Stimulated activated naive CD4-positive, alpha-beta T cell treated with Interleukin-2 at 50 U/mL for 16 hours (primary cell): ENCODE results near the gene LYZL2.
"Not testable (repeated sequence)": the region's sequence is repeated elsewhere in the genome, so short reads cannot be mapped to it uniquely, and the experiment has no call there.

ENCODE experiments used
- DNase-seq: peaks from one replicate; lab custom pipeline; 2025; lab: John Stamatoyannopoulos, UW

LYZL2 gene

DNA sequence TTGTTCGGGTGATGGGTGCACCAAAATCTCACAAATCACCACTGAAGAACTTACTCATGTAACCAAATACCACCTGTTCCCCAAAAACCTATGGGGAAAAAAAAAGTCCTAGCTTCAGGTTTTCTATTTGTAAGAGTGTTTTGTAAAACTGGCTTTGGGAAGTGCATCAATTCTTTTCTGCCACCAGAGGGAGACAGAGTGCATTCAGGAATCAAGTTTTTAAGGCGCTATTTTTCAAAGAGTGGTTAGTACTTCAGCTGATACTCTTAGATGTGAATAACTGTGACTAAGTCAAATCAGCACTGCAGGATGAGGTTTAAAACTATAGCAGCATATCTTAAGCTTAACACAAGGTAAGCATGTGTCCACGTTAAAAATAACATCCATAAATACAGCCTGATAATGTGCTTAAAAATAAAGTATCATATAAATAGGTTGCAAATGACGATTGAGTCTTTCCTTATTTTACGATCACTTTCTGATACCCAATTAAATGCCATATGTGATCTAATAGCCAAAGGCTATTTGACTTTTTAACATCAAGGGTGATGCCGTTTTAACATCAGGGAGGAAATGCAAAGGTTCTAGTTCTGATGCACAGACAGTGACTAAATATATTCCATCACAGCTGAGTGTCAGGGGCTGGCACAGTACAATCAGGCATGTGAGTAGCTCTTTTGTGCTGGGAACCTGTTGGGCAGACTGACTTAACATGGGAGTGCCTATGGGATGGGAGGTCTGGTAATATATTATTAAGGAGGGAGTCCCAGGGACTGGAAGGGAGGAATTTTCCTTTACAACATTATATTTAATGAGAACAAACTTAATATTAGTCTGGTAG, 10.6 kb upstream of the LYZL2 start:
- no peak for DNase-seq

DNA sequence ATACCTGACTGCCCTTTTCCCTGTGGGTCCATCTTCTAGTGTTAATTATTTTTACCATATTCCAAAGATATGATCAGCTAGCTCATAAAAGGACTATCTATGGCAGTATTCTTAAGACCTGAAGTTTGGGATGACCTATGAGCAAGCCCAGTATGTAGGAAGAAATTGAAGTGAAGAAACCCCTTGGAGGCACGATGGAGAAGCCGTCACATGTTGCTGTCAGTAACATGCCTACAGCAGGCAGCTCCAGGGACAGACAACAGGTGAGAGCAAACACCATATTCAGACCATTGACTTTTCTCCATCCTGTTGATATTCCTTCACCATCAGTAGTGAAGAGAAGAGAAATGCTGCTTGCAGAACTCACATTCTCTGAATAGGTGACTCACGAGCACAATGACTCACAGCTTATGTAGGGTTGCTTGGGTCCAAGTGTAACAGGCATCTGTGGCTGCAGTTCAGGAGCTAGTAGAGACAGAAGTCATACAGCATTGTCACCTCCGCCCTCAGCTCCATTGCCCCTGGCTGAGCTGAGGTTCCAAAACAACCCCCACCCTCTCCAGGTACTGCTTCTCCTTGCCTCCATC, 8.4 kb upstream of the LYZL2 start:
- DNase-seq = no peak

DNA sequence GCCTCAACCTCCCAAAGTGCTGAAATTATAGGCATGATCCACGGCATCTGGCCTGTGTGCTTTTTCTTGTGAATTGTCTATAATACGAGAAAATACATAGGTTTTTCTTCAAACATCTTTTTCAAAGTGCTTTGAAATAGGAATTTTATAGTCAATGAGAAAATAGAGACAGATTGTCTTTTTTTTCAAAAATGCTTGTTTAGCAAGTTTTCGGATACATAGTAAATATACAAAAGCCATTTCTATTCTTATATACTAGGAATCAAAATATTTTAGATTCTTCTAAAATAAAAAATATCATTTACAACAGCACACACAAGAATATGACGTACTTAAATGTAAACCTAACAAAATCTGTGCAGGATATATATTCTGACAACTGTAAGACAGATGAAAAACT, 1.6 kb upstream of the LYZL2 start:
- DNase-seq = no peak

DNA sequence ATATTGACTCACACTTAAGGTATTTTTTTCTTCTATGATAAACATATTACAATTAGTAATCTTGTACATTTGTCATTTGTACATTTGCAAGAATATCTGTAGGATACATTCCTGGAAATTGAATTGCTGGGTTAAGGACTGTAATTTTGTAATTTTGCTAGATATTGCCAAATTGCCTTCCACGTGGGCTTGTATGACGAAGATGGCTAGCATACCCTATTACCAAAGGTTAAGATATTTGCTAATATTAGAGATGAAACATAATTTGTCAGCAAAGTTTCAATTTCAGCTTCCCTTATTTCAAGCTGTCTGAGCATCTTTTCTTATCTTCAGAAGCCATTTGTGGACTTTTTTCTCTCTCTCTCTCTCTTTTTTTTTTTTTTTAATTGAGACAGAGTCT, 1.0 kb upstream of the LYZL2 start:
- no peak for DNase-seq

DNA sequence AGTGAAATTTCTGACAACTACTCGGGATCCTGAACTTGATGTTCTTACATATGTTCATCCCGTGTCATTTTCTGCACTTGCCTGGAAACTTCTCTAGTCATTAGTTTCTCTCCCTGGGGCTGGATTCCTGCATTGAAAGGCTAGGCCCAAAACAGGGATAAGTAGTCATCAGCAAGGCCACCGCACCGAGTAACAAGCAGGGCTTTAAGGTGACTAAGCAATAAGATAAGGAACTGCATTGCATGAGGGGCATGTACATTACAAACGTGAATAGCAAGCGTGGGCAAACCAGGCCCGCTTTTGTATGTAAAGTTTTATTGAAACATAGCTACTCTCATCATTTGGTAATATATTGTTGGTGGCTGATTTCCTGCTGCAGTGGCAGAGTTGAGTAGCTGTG, 977 bp downstream of the LYZL2 start:
- not testable (repeated sequence) for DNase-seq

DNA sequence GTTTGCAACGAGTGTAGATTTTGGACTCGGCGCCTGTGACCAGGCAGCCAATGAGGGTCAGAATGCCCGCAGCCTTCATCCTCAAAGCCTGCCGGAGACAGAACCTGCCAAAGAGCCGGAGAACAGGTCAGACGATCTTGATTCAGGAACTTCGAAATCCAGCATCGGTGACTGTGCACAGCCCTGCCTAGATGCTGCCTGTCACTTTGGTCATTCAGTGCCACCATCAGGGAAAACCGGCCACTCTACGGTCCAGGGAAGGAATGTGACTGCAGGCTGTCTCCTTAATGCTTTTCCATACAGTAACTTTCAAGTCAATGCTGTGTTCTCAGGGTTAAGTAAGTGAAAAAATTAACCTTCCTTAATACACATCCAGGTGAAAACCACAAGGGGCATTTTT, 2.7 kb downstream of the LYZL2 start:
- not testable (repeated sequence) for DNase-seq

DNA sequence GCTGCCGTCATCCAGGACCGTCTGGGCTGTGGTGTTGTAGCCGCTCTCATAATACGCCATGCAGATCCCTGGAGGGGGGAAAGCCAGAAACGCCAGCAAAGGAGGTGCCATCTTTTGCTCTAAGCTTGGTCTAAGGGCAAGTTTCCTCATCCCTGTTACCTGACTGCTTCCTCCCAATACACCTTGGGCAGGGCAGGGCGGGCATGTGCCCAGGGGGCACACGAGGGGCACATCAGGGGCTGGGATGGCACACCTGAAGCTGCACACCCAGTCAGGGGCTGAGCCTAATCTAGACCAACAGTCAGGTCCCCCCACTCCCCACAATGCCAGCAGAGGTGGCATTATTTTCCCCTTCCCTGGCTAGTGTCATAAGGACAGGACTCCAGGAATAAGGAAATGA, 3.4 kb downstream of the LYZL2 start:
- DNase-seq = not testable (repeated sequence)

DNA sequence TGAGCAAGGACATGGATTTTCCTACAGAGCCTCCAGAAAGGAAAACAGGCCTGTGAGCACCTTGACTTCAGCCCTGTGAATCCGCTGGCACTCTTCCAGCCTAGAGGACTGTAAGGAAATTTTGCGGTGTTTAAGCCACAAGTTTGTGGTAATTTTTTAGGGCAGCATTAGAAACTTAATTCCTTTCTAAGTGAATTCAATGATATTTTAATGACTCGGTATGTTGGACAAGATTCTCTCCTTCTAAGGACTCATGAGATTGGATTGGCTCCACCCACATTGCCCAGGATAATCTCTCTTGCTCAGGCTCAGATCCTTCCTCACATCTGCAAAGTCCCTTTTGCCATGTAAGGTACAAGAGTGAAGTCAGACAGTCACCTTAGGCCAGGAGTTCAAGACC, 4.5 kb downstream of the LYZL2 start:
- DNase-seq = no peak

DNA sequence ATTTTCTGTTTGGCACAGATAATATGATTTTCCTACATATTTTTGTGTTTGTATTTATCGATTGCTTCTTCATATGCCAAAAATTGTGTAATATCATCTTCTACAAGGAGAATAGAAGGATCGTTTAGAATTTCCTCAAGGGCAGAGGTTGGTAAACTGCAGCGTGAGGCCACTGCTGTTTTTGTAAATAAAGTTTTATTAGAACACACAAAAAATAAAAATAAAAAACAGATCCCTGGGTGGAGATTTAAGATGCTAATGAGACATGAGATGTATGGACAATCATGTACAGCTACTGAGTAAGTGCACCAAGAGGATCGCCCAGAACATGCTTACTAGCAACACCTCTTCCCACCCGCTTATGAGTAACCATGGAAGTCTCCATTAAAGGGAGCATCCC, 9.6 kb downstream of the LYZL2 start:
- DNase-seq = no peak

DNA sequence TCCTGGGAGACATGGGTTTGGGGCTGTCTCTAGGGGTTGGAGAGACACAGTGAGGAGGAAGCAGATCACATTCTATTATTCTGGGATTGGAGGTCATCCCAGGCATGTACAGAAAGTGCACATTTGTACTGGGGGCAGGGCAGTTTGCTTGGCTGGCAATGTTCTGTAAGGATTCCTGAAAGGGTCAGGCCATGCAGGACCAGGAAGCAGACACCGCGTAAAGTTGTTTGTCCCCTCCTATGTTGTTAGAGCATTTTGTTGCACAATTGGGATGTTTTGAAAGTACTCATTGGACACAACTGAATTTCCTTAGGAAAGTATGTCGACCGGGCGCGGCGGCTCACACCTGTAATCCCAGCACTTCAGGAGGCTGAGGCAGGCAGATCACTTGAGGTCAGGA, 12.5 kb downstream of the LYZL2 start:
- no peak for DNase-seq

DNA sequence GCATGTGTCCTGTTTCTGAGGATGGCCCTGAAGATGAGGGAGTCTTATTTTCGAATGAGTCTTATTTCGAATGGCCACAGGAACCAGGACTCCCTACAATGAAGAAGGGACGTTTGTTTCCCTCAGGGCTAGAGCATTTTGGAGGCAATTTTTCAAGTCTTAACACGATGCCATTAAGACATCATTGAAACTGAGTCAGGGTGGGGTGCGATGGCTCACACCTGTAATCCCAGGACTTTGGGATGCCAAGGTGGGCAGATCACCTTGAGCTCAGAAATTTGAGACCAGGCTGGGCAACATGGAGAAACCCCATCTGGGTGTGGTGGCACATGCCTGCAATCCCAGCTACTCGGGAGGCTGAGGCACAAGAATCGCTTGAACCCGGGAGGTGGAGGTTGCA, 18.5 kb downstream of the LYZL2 start:
- not testable (repeated sequence) for DNase-seq

DNA sequence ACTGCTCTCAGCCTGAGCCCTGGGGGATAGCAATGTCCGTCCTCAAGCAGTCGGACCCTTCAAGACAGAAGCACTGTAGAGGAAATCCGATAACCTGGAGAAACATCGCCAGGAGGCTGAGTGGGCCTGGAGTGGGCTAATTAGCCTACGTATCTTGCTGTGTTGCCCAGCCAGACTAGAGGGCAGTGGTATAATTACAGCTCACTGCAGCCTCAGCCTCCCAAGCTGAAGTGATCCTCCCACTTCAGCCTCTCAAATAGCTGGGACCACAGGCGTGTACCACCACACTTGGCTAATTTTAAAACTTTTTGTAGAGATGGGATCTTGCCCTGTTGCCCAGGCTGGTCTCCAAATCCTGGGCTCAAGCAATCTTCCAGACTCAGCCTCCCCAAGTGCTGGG, 21.7 kb downstream of the LYZL2 start:
- DNase-seq = no peak

DNA sequence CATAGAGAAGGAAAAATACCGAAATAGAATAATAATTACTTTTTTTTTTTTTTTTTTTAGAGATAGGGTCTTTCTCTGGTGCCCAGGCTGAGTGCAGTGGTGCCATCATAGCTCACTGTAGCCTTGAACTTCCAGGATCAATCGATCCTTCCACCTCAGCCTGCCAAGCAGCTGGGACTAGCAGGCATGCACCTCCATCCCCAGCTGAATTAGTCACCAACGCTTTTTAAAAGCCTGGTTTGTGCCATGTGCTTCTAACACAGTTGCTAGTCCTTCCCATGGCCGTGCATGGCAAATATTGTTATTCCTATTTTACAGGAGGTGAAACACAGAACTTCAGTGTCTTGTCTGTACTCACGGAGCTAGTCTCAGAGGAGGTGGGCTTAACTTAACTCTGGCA, 23.2 kb downstream of the LYZL2 start:
- no peak for DNase-seq

DNA sequence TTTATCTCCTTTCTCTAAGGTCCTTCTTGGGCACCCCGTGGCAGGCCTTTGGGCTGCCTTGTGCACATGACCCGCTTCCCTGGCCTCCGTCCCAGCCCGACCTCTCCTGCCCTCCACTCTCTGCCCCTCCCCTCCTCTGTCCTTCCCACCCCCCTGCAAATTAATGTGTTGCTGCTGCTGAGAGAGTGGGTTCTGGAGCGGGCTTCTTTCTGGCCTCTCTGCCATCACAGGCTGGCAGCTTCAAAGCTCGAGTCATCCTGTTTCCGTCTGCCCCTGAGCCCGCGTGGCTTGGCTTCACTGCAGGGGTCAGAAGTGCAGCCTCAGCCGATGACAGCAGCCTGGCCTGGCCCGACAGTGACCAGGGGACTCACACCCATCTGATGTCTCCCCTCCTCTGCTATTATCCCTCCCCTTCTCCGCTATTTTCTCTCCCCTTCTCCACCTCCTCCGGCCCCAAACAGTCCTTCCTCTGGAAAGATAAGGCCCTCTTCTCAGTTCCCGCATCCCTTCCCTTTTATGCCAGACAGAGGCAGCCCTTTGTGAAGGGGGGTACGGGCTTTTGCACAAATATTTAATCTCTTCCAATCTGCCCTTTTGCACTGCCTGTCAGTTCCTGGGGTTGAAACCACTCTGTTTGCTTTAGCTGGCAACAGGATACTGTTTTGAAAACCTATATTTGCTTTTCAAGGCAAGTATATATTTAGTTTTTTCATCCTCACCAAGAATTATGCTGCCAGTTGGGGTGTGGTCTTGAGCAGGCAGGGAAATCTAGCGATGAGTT, 24.0 kb downstream of the LYZL2 start:
- not testable (repeated sequence) for DNase-seq

DNA sequence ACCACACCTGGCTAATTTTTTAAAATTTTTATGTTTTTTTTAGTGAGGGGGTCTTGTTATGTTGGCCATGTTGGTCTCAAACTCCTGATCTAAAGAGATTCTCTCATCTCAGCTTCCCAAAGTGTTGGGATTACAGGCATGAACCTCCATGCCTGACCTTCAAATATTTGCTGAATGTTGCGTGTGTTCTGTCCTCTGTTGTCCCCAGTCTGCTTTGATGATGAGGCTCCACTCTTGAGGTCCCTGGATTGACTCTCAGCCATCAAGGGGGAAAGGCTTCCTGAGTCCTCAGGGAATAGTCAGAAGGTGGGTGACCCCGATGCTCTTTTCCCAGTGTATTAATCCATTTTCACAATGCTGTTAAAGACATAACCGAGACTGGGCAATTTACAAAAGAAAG, 26.0 kb downstream of the LYZL2 start:
- no peak for DNase-seq

DNA sequence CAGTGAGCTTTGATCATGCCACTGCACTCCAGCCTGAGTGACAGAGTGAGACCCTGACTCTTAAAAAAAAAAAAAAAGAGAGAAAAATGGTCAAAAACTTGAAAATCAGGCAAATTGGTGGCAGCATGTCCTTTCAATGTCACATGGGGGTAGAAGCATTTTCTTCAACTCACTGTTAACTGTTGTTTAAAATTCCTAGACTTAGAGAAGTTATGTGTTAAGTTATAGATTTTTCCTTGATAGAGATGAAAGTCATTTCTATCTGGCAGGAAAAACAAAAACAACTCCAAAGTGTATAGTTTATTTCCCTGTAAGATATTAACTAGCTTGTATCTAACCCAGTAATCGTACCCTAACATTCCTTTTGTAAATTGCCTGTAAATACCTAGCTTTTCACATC, 26.8 kb downstream of the LYZL2 start:
- no peak for DNase-seq

DNA sequence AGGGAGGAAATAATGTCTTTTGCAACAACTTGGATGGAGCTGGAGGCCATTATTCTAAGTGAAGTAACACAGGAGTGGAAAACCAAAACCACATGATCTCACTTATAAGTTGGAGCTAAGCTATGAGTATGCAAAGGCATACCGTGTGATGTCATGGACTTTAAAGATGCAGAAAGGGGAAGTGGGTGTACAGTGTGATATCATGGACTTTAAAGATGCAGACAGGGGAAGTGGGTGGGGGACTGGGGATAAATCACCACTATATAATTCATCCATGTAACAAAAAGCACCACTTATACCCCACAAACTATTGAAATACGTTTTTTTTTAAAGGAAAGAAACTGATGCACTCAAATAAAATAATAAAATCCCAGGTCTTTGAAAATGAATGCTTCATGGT, 29.5 kb downstream of the LYZL2 start:
- no peak for DNase-seq

DNA sequence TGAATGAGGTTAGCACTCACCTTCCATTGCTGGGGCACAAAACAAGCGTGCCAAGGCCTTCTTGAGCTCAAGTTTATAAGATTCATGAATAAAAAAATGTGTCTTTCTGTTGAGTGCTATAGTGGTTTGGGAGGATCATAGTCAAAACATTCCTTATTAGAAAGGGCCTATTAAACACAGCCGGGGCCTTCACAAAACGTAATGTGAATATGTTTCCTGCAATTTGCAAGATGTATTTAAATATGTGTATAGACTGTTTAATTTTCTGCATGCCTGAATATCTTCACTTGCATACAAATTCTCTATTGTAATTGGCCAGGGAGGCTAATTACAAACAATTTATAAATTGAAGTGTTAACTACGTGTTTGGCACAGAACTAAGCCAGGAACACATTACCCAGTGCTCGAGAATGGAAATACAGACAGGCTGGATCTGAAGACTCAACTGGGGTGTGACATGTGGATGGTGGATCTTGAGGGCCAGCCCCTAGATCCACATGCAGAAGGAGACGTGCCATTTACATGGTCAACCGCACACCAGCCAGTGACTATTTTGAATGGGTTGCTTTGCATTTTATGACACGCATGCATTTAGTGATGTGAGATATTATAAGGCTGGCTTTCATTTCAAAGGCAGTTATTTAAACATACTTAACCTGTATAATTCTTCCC, 31.3 kb downstream of the LYZL2 start:
- DNase-seq = no peak

DNA sequence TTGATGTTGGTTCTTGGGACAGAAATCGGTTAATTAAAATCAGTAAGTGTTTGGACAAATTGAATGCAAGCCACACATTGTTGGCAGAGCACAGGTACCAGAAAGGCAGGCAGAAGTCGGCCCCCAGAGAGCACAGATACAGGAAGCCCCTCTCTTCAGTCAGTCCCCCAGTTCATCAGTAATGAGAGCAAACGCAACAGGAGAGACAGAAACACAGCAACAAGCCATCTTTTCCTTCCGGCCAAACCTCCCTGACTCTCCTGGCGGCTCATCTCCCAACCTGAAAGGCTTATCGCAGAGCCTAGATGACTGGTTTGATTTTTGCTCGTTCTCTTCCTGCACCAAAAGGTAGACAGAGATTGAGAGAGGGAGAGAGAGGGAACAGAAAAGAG, 32.1 kb downstream of the LYZL2 start:
- DNase-seq = not testable (repeated sequence)

DNA sequence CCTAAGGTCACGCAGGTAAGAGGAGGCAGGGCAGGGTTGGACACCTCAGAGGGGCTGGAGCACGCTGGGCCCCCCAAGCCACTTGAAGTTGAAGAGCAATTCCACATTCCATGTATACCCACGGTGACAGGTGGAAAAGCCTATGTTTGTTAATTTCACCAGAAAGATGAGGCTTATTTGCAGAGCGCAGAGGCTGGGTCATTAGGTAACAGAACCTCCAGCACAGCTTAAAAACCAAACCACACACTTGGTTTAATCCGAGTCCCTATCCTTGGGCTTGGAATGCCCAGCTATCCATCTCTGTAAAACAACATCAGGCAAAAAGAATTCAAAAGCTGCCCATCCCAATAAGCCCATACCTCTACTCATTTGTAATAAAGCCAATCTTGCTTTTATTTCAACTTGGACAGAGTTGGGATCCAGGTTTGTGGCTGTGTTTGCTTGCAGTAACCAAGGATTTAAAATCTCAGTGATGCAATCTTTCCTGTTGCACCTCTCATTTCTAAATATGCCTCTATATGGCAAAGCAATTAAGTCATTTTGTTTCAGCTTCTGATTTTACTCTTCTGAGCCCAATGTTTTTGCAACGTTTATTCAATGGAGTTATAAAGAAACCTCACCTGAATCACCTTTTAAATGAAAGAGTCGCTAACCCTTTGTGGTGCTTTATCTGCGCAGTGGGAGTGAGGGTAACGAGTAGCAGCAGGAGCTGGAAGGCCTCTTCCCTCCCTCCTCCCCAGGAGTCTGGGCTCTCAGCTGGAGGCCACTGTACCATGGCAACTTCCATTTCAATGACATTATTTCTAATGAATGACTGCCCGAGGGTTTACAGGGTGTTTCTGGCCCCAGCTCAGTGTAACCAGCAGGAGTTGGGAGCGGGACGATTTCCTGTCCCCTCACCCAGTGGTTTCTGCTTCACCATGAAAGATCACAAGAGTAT, 32.8 kb downstream of the LYZL2 start:
- not testable (repeated sequence) for DNase-seq

DNA sequence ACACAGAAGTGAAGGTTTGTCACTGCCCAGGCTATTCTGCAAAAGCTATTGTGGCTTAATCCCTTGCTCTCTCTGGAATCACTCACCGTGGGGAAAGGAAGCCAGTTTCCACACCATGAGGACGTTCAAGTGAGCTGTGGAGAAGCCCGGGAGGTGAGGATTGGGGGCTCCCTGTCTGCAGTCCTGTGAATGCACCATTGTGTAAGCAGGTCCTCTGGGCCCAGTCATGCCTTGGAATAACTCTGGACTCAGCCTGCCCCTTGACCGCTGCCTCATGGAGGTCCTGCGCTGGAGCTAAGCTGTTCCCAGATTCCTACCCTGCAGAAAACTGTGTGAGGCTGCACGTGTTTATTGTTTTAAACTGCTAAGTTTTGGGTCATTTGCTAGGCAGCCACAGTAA, 33.5 kb downstream of the LYZL2 start:
- DNase-seq = no peak
